GM12801 (cell line): Measurements from ENCODE around the gene ANO9.

ENCODE experiments used
- CTCF ChIP-seq: IDR thresholded peaks from one replicate; pipeline ENCODE4 v1.5.1; 2011; ENCODE audit warnings: control low read depth; ENCODE audit not compliant: insufficient read length; ENCODE audit errors: extremely low read depth

ANO9 gene

GRCh38 chr11:488579-488978 lies 46.8 kb upstream of the ANO9 start:
- TF ChIP-seq CTCF: no peak

GRCh38 chr11:488062-488461 lies 46.3 kb upstream of the ANO9 start:
- no peak for TF ChIP-seq CTCF

- no peak for TF ChIP-seq CTCF
Measured at GRCh38 chr11:487571-488021, 45.8 kb upstream of the ANO9 start.

GRCh38 chr11:486189-486588 lies 44.4 kb upstream of the ANO9 start:
- no peak for TF ChIP-seq CTCF

GRCh38 chr11:484616-485015 lies 42.8 kb upstream of the ANO9 start:
- no peak for TF ChIP-seq CTCF

- no peak for TF ChIP-seq CTCF
Measured at GRCh38 chr11:479311-479710, 37.5 kb upstream of the ANO9 start.

GRCh38 chr11:477052-477715 lies 35.4 kb upstream of the ANO9 start:
- TF ChIP-seq CTCF: no peak
